ENCODE results near the gene SCUBE1.

GRCh38 chr22:43331698-43332097, 11.5 kb downstream of the SCUBE1 start:
- TF ChIP-seq CTCF (IDR thresholded peaks at IDR 0.05): no peak
- TF ChIP-seq POLR2A (IDR thresholded peaks at IDR 0.05): no peak
